Measurements from ENCODE around the gene PITPNC1.

- no peak for TF ChIP-seq POLR2A (IDR thresholded peaks at IDR 0.05)
- TF ChIP-seq CTCF (IDR thresholded peaks at IDR 0.05) = no peak
These were observed 229.4 kb downstream of the PITPNC1 start for GRCh38 chr17:67606471-67606870.

Measured in adrenal gland (tissue), 5 donors.